AG10803 (cell line): ENCODE data around the gene COX10.
A peak's percentile ranks its signal among the peaks of the same experiment; 100 is the strongest.

Source experiments
- DNase-seq: peaks from one replicate; pipeline ENCODE4 v3.0.0; 2010; ENCODE audit warnings: low read depth
- H3K4me3 ChIP-seq: 2 replicates; pipeline ENCODE4 v1.5.1; 2011; ENCODE audit warnings: mild to moderate bottlenecking, low read length, control low read depth
- CTCF ChIP-seq: conservative IDR thresholded peaks from 2 replicates; pipeline ENCODE4 v1.5.1; 2011; ENCODE audit warnings: mild to moderate bottlenecking, low read length, control low read depth, inconsistent platforms

COX10 gene

GRCh38 chr17:14044702-14045101 lies 24.6 kb upstream of the COX10 start:
- no peak overlapping the region for H3K4me3 ChIP-seq
- TF ChIP-seq CTCF, result no peak
- no peak for DNase-seq

- H3K4me3 ChIP-seq, result no peak overlapping the region
- TF ChIP-seq CTCF, result no peak
- no peak for DNase-seq
Measured at GRCh38 chr17:14046978-14047377, 22.3 kb upstream of the COX10 start.

GRCh38 chr17:14047591-14047990 lies 21.7 kb upstream of the COX10 start:
- no peak overlapping the region for H3K4me3 ChIP-seq
- no peak for TF ChIP-seq CTCF

GRCh38 chr17:14048169-14048568 lies 21.1 kb upstream of the COX10 start:
- TF ChIP-seq CTCF, result peak; percentile 35
- no peak overlapping the region for H3K4me3 ChIP-seq
- no peak for DNase-seq

More at GRCh38 chr17:14047591-14047990, 21.7 kb upstream of the COX10 start:
- DNase-seq, result no peak

- TF ChIP-seq CTCF, result no peak
- no peak for DNase-seq
- no peak overlapping the region for H3K4me3 ChIP-seq
Measured at GRCh38 chr17:14050616-14051015, 18.7 kb upstream of the COX10 start.

- TF ChIP-seq CTCF, result no peak
- no peak for DNase-seq
- no peak overlapping the region for H3K4me3 ChIP-seq
Measured at GRCh38 chr17:14051692-14052091, 17.6 kb upstream of the COX10 start.

GRCh38 chr17:14052886-14053615 lies 16.3 kb upstream of the COX10 start:
- DNase-seq, result peak; percentile 66
- TF ChIP-seq CTCF, result no peak
- H3K4me3 ChIP-seq, result no peak overlapping the region
